GM12878 (cell line): ENCODE data around the gene MIER1. TPM values are rescaled to one million over a fixed set of nuclear protein-coding genes. Genes with fewer than 3 reads are reported as not detected.

Experiments
- ATAC-seq: fragments of 200-7000 bp; cut with Tn5 transposase; 3 replicates; pipeline ENCODE4 v1.9.1; 2020; ENCODE audit warnings: mild to moderate bottlenecking, moderate library complexity
- BruUV-seq: library from RNA; stranded (reverse); fragments of 400-500 nt; replicated peaks from 2 replicates; lab custom pipeline; 2021; lab: Mats Ljungman, UMichigan
- CTCF ChIA-PET: fragments of 300-600 bp; sonication (Branson Sonifier 250); formaldehyde crosslinking; extraction: SDS; loops from one replicate; lab custom pipeline; 2021; ENCODE audit warnings: inconsistent platforms; lab: Yijun Ruan, JAX
- POLR2A ChIA-PET: fragments of 350-600 bp; formaldehyde crosslinking; extraction: SDS; loops from one replicate; lab custom pipeline; 2021; ENCODE audit warnings: inconsistent platforms; lab: Charles Lee
- RAD21 ChIA-PET: fragments of 300-600 bp; sonication (Branson Sonifier 250); formaldehyde crosslinking; loops from one replicate; lab custom pipeline; 2023; ENCODE audit warnings: antibody characterized with exemption; ENCODE audit not compliant: unreplicated experiment; lab: Charles Lee
- SMC1A ChIA-PET: fragments of 300-600 bp; sonication (Branson Sonifier 250); formaldehyde crosslinking; loops from one replicate; lab custom pipeline; 2023; ENCODE audit not compliant: unreplicated experiment, uncharacterized antibody; lab: Charles Lee
- DNase-seq: peaks from one replicate; pipeline ENCODE4 v3.0.0-alpha.2; 2011; ENCODE audit warnings: low read depth, low spot score
- FAIRE-seq: peaks from 3 replicates; lab custom pipeline; 2011; peaks lifted over from hg19 to GRCh38; lab: Jason Lieb, UNC
- H2AFZ ChIP-seq: 2 replicates; pipeline ENCODE4 v1.6.0; 2011; ENCODE audit warnings: low read depth, low read length, control low read depth; ENCODE audit not compliant: control insufficient read depth
- H3K27ac ChIP-seq: 2 replicates; pipeline ENCODE4 v1.5.1; 2011; ENCODE audit warnings: control low read depth; ENCODE audit not compliant: control insufficient read depth, insufficient read depth
- H3K27me3 ChIP-seq, 2 experiments: replicated peaks in 1 of 2; 2 replicates each; pipeline versions ENCODE4 v1.6.0 to v1.6.1; 2011; ENCODE audit warnings: low read length in 1 of 2; ENCODE audit not compliant: control insufficient read depth in 2 of 2, insufficient read depth in 2 of 2
- H3K36me3 ChIP-seq, 2 experiments: 2 replicates each; pipeline ENCODE4 v1.5.1; 2011; ENCODE audit warnings: low read length in 1 of 2; ENCODE audit not compliant: control insufficient read depth in 2 of 2, insufficient read depth in 2 of 2
- H3K4me1 ChIP-seq: 2 replicates; pipeline ENCODE4 v1.6.1; 2011; ENCODE audit warnings: mild to moderate bottlenecking, low read length, moderate library complexity, mixed read lengths; ENCODE audit not compliant: control insufficient read depth, insufficient read depth
- H3K4me2 ChIP-seq: 2 replicates; pipeline ENCODE4 v1.6.0; 2011; ENCODE audit warnings: control low read depth; ENCODE audit not compliant: control insufficient read depth, insufficient read depth
- H3K4me3 ChIP-seq: fragments of 200-600 bp; sonication (generic); 2 replicates; pipeline ENCODE4 v1.5.1; 2016
- H3K79me2 ChIP-seq: 2 replicates; pipeline ENCODE4 v1.6.0; 2011; ENCODE audit warnings: low read length; ENCODE audit not compliant: control insufficient read depth, insufficient read depth
- H3K9ac ChIP-seq: 2 replicates; pipeline ENCODE4 v1.8.0; 2011; ENCODE audit warnings: low read length, control low read depth, mixed read lengths; ENCODE audit not compliant: control insufficient read depth, insufficient read depth
- H3K9me3 ChIP-seq: replicated peaks from 3 replicates; pipeline ENCODE4 v1.5.1; 2011; ENCODE audit warnings: mild to moderate bottlenecking, low read length; ENCODE audit not compliant: control insufficient read depth, insufficient read depth
- H4K20me1 ChIP-seq: 2 replicates; pipeline ENCODE4 v1.6.0; 2011; ENCODE audit not compliant: control insufficient read depth, insufficient read depth
- BACH1 ChIP-seq: fragments of 450-650 bp; IDR thresholded peaks from 2 replicates; pipeline ENCODE4 v1.6.1; 2017; ENCODE audit warnings: mild to moderate bottlenecking, borderline replicate concordance
- BRCA1 ChIP-seq: IDR thresholded peaks from 2 replicates; pipeline ENCODE4 v1.6.1; 2011; ENCODE audit warnings: low read depth, low read length, improper control_type of control experiment
- GABPA ChIP-seq: IDR thresholded peaks from 2 replicates; pipeline ENCODE4 v1.6.1; 2014; ENCODE audit warnings: antibody characterized with exemption, low read depth, mild to moderate bottlenecking, inconsistent platforms
- HDGF ChIP-seq: fragments of 450-650 bp; IDR thresholded peaks from 2 replicates; pipeline ENCODE4 v1.6.1; 2016; ENCODE audit warnings: antibody characterized with exemption
- IKZF2 ChIP-seq, 2 experiments: fragments of 450-650 bp; IDR thresholded peaks; 2 replicates each; pipeline ENCODE4 v1.6.1; 2017; ENCODE audit warnings: mild to moderate bottlenecking in 2 of 2, moderate library complexity in 2 of 2
- IRF5 ChIP-seq: fragments of 450-650 bp; IDR thresholded peaks from 2 replicates; pipeline ENCODE4 v1.6.1; 2017; ENCODE audit warnings: borderline replicate concordance
- MAX ChIP-seq: IDR thresholded peaks from 2 replicates; pipeline ENCODE4 v1.6.1; 2012; ENCODE audit warnings: low read depth, low read length, improper control_type of control experiment
- POU2F2 ChIP-seq: IDR thresholded peaks from 3 replicates; pipeline ENCODE4 v1.6.1; 2011; ENCODE audit warnings: low read depth, mild to moderate bottlenecking, low read length, borderline replicate concordance
- RAD51 ChIP-seq: fragments of 450-650 bp; IDR thresholded peaks from 2 replicates; pipeline ENCODE4 v1.6.1; 2016; ENCODE audit warnings: moderate library complexity, mild to moderate bottlenecking, inconsistent platforms
- RBBP5 ChIP-seq: fragments of 200-600 bp; sonication (generic); conservative IDR thresholded peaks from 2 replicates; pipeline ENCODE4 v1.6.1; 2016
- RCOR1 ChIP-seq: conservative IDR thresholded peaks from 2 replicates; pipeline ENCODE4 v1.6.1; 2012; ENCODE audit warnings: low read depth, low read length, improper control_type of control experiment
- SMAD5 ChIP-seq: IDR thresholded peaks from 2 replicates; pipeline ENCODE4 v1.6.1; 2016; ENCODE audit warnings: antibody characterized with exemption, low read depth
- SMARCA5 ChIP-seq: fragments of 450-650 bp; IDR thresholded peaks from 2 replicates; pipeline ENCODE4 v1.6.1; 2017; ENCODE audit warnings: mild to moderate bottlenecking
- SREBF2 ChIP-seq: IDR thresholded peaks from 2 replicates; pipeline ENCODE4 v1.6.1; 2012; ENCODE audit warnings: mild to moderate bottlenecking, low read length
- SUPT20H ChIP-seq: IDR thresholded peaks from 2 replicates; pipeline ENCODE4 v1.6.1; 2011; ENCODE audit warnings: low read depth, mild to moderate bottlenecking, low read length, moderate library complexity, borderline replicate concordance; ENCODE audit not compliant: control insufficient read depth
- SUZ12 ChIP-seq: fragments of 200-600 bp; sonication (generic); IDR thresholded peaks from one replicate; pipeline ENCODE4 v1.6.1; 2018; ENCODE audit warnings: antibody characterized with exemption, mild to moderate bottlenecking; ENCODE audit not compliant: unreplicated experiment
- USF1 ChIP-seq: IDR thresholded peaks from 2 replicates; pipeline ENCODE4 v1.6.1; 2011; ENCODE audit warnings: borderline replicate concordance, low read depth, mild to moderate bottlenecking, moderate library complexity, mixed read lengths, low read length; ENCODE audit not compliant: insufficient read depth; ENCODE audit errors: extremely low read length
- USF2 ChIP-seq: IDR thresholded peaks from 2 replicates; pipeline ENCODE4 v1.6.1; 2011; ENCODE audit warnings: low read depth, low read length, improper control_type of control experiment, borderline replicate concordance
- ZNF217 ChIP-seq: fragments of 450-650 bp; IDR thresholded peaks from 2 replicates; pipeline ENCODE4 v1.6.1; 2017; ENCODE audit warnings: antibody characterized with exemption, mild to moderate bottlenecking
- WGBS: methylation state at CpG from one replicate; pipeline ENCODE4 v1.1.6; 2016; ENCODE audit warnings: low lambda C conversion rate; ENCODE audit not compliant: insufficient replicate concordance, insufficient coverage; ENCODE audit errors: missing lambda C conversion rate; 5-methylcytosine and 5-hydroxymethylcytosine counted together
- in situ Hi-C: fragments of 300-500 bp; cut with MboI; formaldehyde crosslinking; loops from 9 replicates; pipeline ENCODE4 v1.14.3; 2018; ENCODE audit warnings: mixed read lengths
- intact Hi-C: fragments of 100-400 bp; cut with micrococcal nuclease; formaldehyde crosslinking; loops from one replicate; pipeline ENCODE4 v1.14.2; 2022; ENCODE audit not compliant: unreplicated experiment
- polyA plus RNA-seq, 11 experiments: library from polyadenylated mRNA; depleted of rRNA in 4 of 11; unstranded in 6 of 11; stranded (reverse) in 5 of 11; fragments of >200 nt; fragmentation: Nextera tagmentation in 4 of 11; fragmentation: Illumina TruSeq in 1 of 11; extraction: Ambion mirVana in 4 of 11; extraction: Trizol in 1 of 11; gene quantifications; 1 replicate in 1 of 11; 2 replicates in 10 of 11; pipeline versions ENCODE4 v1.2.1 to v1.2.3, GENCODE V29; 2011 to 2016; ENCODE audit warnings: inconsistent platforms in 2 of 11, missing spikeins in 2 of 11, low read depth in 1 of 11
- total RNA-seq, 4 experiments: library from RNA; depleted of rRNA in 3 of 4; stranded (reverse); fragments of >200 nt in 3 of 4; fragmentation: Illumina TruSeq in 1 of 4; extraction: Trizol in 1 of 4; gene quantifications; 2 replicates each; pipeline versions ENCODE4 v1.2.1 to v1.2.3, GENCODE V29; 2013 to 2021

The MIER1 gene
- total and polyA plus RNA-seq, 10 of the 15 experiments (the other 5 are each of a cell fraction or from before 2014, with no cell fraction given), result 13.6 to 39.8 (median 25.7) TPM

GRCh38 chr1:66957938-66958337 lies 33.1 kb downstream of the MIER1 start:
- H2AFZ ChIP-seq, result no peak overlapping the region
- DNase-seq, result no peak
- H3K4me2 ChIP-seq, result no peak overlapping the region
- ChIA-PET SMC1A (interaction anchor here (0.8 kb wide), 1 partner anchor 89 kb away, joined by 3 read pairs; no protein-coding TSS in a partner anchor), CTCF (no interaction called here), POLR2A (interaction anchor here (0.6 kb wide), 1 partner anchor 252 kb away, joined by 3 read pairs; no protein-coding TSS in a partner anchor), RAD21 (no interaction called here)
- no peaks in the 10 kb centered on the region for H4K20me1 ChIP-seq
- no peaks in the 10 kb centered on the region for H3K27me3 ChIP-seq
- in situ Hi-C loops (no loop called here), intact Hi-C loops (no loop called here)
- no peak overlapping the region for H3K4me3 ChIP-seq
- no peak for ATAC-seq
- no peak for TF ChIP-seq SREBF2
- TF ChIP-seq RAD51, result no peak
- TF ChIP-seq SUZ12, result no peak
- no peak for TF ChIP-seq BRCA1
- TF ChIP-seq SMARCA5, result no peak
- no peak for TF ChIP-seq SUPT20H
- no peak for TF ChIP-seq RCOR1
- no peak for TF ChIP-seq ZNF217
- no peak for TF ChIP-seq HDGF
- no peak for TF ChIP-seq POU2F2
- no peak for TF ChIP-seq IRF5
- TF ChIP-seq SMAD5, result no peak
- no peak for TF ChIP-seq RBBP5
- TF ChIP-seq BACH1, result no peak
- TF ChIP-seq MAX, result no peak
- TF ChIP-seq USF1, result no peak
- TF ChIP-seq GABPA, result no peak
- TF ChIP-seq USF2, result no peak
- TF ChIP-seq IKZF2 (IDR thresholded peaks at IDR 0.05), result no peak
- peaks cover 2% of the 10 kb centered on the region for H3K79me2 ChIP-seq
- FAIRE-seq, result peak; percentile 68
- H3K27ac ChIP-seq, result no peak overlapping the region
- no peaks in the 10 kb centered on the region for H3K4me1 ChIP-seq
- H3K36me3 ChIP-seq, result peaks cover 5 to 39% of the 10 kb centered on the region in 2 experiments
- BruUV-seq, result no TSS peak
- no peak overlapping the region for H3K9ac ChIP-seq
- WGBS, result 95% methylated on average over 3 of the region's 3 CpGs
- H3K9me3 ChIP-seq, result no peaks in the 10 kb centered on the region
